Natural killer cell (primary cell): ENCODE results near the gene MOV10L1. TPM values are rescaled to one million over a fixed set of nuclear protein-coding genes. Genes with fewer than 3 reads are reported as not detected.

Experiments used
- ATAC-seq, 3 donors: fragments of 150-1000 bp in 2 of 3; fragments of 200-7000 bp in 1 of 3; cut with Tn5 transposase; 1 replicate in 1 of 3; 2 replicates in 2 of 3; pipeline ENCODE4 v1.10.0; 2021; ENCODE audit warnings: mild to moderate bottlenecking in 2 of 3, moderate library complexity in 2 of 3
- DNase-seq, 2 donors: peaks; one replicate each; pipeline versions ENCODE4 v3.0.0 to v3.0.0-alpha.2; 2013 to 2021; ENCODE audit warnings: mixed read lengths in 1 of 2
- H3K27ac ChIP-seq: one replicate; pipeline ENCODE4 v1.5.1; 2013; ENCODE audit warnings: mild to moderate bottlenecking, low read length
- H3K27me3 ChIP-seq: one replicate; pipeline ENCODE4 v1.6.1; 2013; ENCODE audit warnings: low read length; ENCODE audit not compliant: control insufficient read depth, insufficient read depth
- H3K36me3 ChIP-seq: one replicate; pipeline ENCODE4 v1.6.1; 2013; ENCODE audit warnings: low read length; ENCODE audit not compliant: control insufficient read depth, insufficient read depth
- H3K4me1 ChIP-seq: one replicate; pipeline ENCODE4 v1.6.1; 2013; ENCODE audit warnings: low read length; ENCODE audit not compliant: control insufficient read depth, insufficient read depth
- H3K4me3 ChIP-seq: one replicate; pipeline ENCODE4 v1.5.1; 2013; ENCODE audit warnings: low read length
- H3K9me3 ChIP-seq: one replicate; pipeline ENCODE4 v1.6.1; 2013; ENCODE audit warnings: low read length; ENCODE audit not compliant: control insufficient read depth, insufficient read depth
- H3K27ac Mint-ChIP-seq, 2 donors: one replicate each; pipeline ENCODE4 v1.8.0; 2022; ENCODE audit warnings: mild to moderate bottlenecking in 2 of 2, mixed read lengths in 2 of 2, moderate library complexity in 1 of 2
- H3K27me3 Mint-ChIP-seq, 2 donors: one replicate each; pipeline ENCODE4 v1.8.0; 2022; ENCODE audit warnings: low read depth in 2 of 2, mixed read lengths in 2 of 2
- H3K36me3 Mint-ChIP-seq: one replicate; pipeline ENCODE4 v1.8.0; 2022; ENCODE audit warnings: mixed read lengths
- H3K4me1 Mint-ChIP-seq, 2 donors: one replicate each; pipeline ENCODE4 v1.8.0; 2022; ENCODE audit warnings: mixed read lengths in 2 of 2
- H3K4me3 Mint-ChIP-seq: one replicate; pipeline ENCODE4 v1.8.0; 2022; ENCODE audit warnings: mild to moderate bottlenecking, moderate library complexity, mixed read lengths
- H3K9me3 Mint-ChIP-seq, 2 donors: one replicate each; pipeline ENCODE4 v1.8.0; 2022; ENCODE audit warnings: mixed read lengths in 2 of 2
- CTCF ChIP-seq: fragments of 200-600 bp; IDR thresholded peaks from one replicate; pipeline ENCODE4 v1.8.0; 2022; ENCODE audit warnings: antibody characterized with exemption
- WGBS: methylation state at CpG from one replicate; pipeline ENCODE4 v1.1.7; 2013; ENCODE audit warnings: missing lambda C conversion rate; ENCODE audit not compliant: insufficient coverage; 5-methylcytosine and 5-hydroxymethylcytosine counted together
- intact Hi-C: fragments of 100-400 bp; cut with micrococcal nuclease; formaldehyde crosslinking; loops from one replicate; pipeline ENCODE4 v1.14.2; 2022
- total RNA-seq, 4 donors: library from RNA; stranded (reverse); fragments of 120-200 nt in 1 of 4; gene quantifications; one replicate each; pipeline versions ENCODE4 v1.2.3 to v1.2.4, GENCODE V29; 2013 to 2022

MOV10L1 gene
- total RNA-seq, 3 donors from 2014 or later (not counting 1 experiment from before 2014, with no cell fraction given) = 1.0 to 1.7 TPM; not detected in 1

GRCh38 chr22:50141462-50141861 lies 51.7 kb downstream of the MOV10L1 start:
- WGBS = 82% methylated on average over 6 of the region's 6 CpGs
- Histone ChIP-seq H3K9me3 (no peaks in the 10 kb centered on the region), H3K36me3 (no peaks in the 10 kb centered on the region), H3K27ac (no peak overlapping the region), H3K27me3 (no peaks in the 10 kb centered on the region), H3K4me1 (no peaks in the 10 kb centered on the region), H3K4me3 (no peak overlapping the region)
- ATAC-seq = no peak
- Mint-ChIP-seq H3K27me3 (peaks cover 0 to 8% of the 10 kb centered on the region in 2 donors), H3K9me3 (no peaks in the 10 kb centered on the region), H3K27ac (no peak overlapping the region), H3K4me1 (no peaks in the 10 kb centered on the region), H3K36me3 (no peaks in the 10 kb centered on the region), H3K4me3 (no peak overlapping the region)
- no peak for TF ChIP-seq CTCF
- intact Hi-C loops = no loop called here
- DNase-seq = no peak

DNA sequence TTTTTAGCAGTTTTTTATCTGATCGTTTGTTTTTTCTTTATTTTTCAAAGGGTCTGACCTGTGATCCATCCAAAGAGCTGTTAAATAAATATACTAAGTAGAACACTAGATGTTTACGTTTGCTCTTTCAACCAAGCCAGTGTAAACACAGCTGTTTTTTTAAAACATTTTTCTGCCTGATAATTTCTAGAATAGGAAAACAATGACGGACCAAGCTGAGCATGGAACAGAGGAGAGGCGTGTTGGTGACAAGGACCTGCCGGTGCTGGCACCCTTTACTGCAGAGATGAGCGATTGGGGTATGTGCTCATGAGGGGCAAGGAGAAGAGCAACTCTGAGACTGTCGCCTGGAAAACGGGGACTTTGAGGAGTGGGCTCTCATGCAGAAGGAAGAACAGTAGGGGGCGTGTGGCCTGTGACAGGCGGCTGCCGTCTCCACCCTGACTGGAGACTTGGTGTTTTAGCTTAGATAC lies 52.1 kb downstream of the MOV10L1 start:
- H3K36me3 ChIP-seq = no peaks in the 10 kb centered on the region
- H3K4me1 Mint-ChIP-seq = peaks cover 0 to 4% of the 10 kb centered on the region in 2 donors
- intact Hi-C loops = no loop called here
- ATAC-seq (no peak), DNase-seq (no peak)
- H3K9me3 ChIP-seq = no peaks in the 10 kb centered on the region
- H3K4me1 ChIP-seq = no peaks in the 10 kb centered on the region
- no peak overlapping the region for H3K4me3 ChIP-seq
- no peaks in the 10 kb centered on the region for H3K27me3 ChIP-seq
- WGBS = 85% methylated on average over 10 of the region's 11 CpGs
- no peaks in the 10 kb centered on the region for H3K9me3 Mint-ChIP-seq
- no peaks in the 10 kb centered on the region for H3K36me3 Mint-ChIP-seq
- H3K27me3 Mint-ChIP-seq = peaks cover 0 to 8% of the 10 kb centered on the region in 2 donors
- no peak overlapping the region for H3K27ac Mint-ChIP-seq
- no peak for TF ChIP-seq CTCF
- no peak overlapping the region for H3K27ac ChIP-seq
- H3K4me3 Mint-ChIP-seq = no peak overlapping the region

- Mint-ChIP-seq H3K4me1 (peaks cover 0 to 5% of the 10 kb centered on the region in 2 donors), H3K36me3 (no peaks in the 10 kb centered on the region), H3K9me3 (no peaks in the 10 kb centered on the region), H3K27me3 (peaks cover 0 to 8% of the 10 kb centered on the region in 2 donors), H3K4me3 (no peak overlapping the region), H3K27ac (no peak overlapping the region)
- intact Hi-C loops = no loop called here
- DNase-seq (no peak), ATAC-seq (no peak)
- no peak for TF ChIP-seq CTCF
- H3K36me3 ChIP-seq = no peaks in the 10 kb centered on the region
- no peaks in the 10 kb centered on the region for H3K27me3 ChIP-seq
- no peaks in the 10 kb centered on the region for H3K9me3 ChIP-seq
- peaks cover 4% of the 10 kb centered on the region for H3K4me1 ChIP-seq
- 88% methylated on average over 7 of the region's 7 CpGs for WGBS
- H3K27ac ChIP-seq = no peak overlapping the region
- H3K4me3 ChIP-seq = no peak overlapping the region
Observed at GRCh38 chr22:50143096-50143495, 53.3 kb downstream of the MOV10L1 start.

- Mint-ChIP-seq H3K27me3 (peaks cover 0 to 8% of the 10 kb centered on the region in 2 donors), H3K9me3 (no peaks in the 10 kb centered on the region), H3K4me1 (peaks cover 0 to 6% of the 10 kb centered on the region in 2 donors), H3K4me3 (no peak overlapping the region), H3K27ac (no peak overlapping the region), H3K36me3 (no peaks in the 10 kb centered on the region)
- Histone ChIP-seq H3K27ac (no peak overlapping the region), H3K27me3 (no peaks in the 10 kb centered on the region), H3K36me3 (no peaks in the 10 kb centered on the region), H3K4me1 (peaks cover 5% of the 10 kb centered on the region), H3K9me3 (no peaks in the 10 kb centered on the region), H3K4me3 (no peak overlapping the region)
- DNase-seq (no peak), ATAC-seq (no peak)
- 87% methylated on average over 16 of the region's 18 CpGs for WGBS
- intact Hi-C loops = no loop called here
- TF ChIP-seq CTCF = no peak
Observed at GRCh38 chr22:50144005-50144614, 54.3 kb downstream of the MOV10L1 start.
